ENCODE measurements around the gene STK32B. TPM values are rescaled to one million over a fixed set of nuclear protein-coding genes. Genes with fewer than 3 reads are reported as not detected.

The STK32B gene
- total and polyA plus RNA-seq, 2 of the 8 experiments (the other 6 are each of a cell fraction or from before 2014, with no cell fraction given): 2.3 to 2.5 TPM

DNA sequence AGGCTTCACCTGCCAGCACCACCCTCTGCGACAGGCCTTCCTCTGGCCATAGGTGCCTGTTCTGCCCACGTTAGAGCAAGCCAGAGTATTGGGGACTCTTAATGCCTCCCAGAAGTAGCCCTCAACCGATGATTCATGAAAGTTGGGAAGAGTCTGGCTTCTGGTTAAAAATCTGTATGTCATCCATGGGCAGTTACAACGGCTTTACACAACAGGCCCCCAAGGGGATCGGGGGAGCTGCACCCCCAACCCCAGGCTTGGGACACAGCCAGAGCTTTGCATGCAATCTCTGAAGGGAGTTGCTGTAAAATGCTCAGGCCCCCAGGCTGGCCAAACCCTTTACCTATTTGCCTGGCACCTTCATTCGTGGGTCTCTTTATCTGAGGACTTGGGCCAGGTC is 26.6 kb upstream of the STK32B start:
- H4K8ac ChIP-seq (ENCODE audit: extremely low read depth, insufficient read depth, low read length): no peak overlapping the region
- no peak overlapping the region for H3K4me2 ChIP-seq (ENCODE audit: insufficient read depth in 1 of 2, low read depth in 2 of 2, low read length in 2 of 2)
- TF ChIP-seq ATF2 (IDR thresholded peaks at IDR 0.05; ENCODE audit: low read length) (no peak), EP300 (IDR thresholded peaks at IDR 0.05; ENCODE audit: borderline replicate concordance in 1 of 2, low read depth in 2 of 2, low read length in 2 of 2) (no peak), FOSL1 (IDR thresholded peaks at IDR 0.05; ENCODE audit: insufficient read depth, low read depth, low read length) (no peak), BRCA1 (IDR thresholded peaks at IDR 0.05; ENCODE audit: low read depth, low read length) (no peak), EGR1 (IDR thresholded peaks at IDR 0.05; ENCODE audit: borderline replicate concordance, low read depth, low read length) (no peak), POU5F1 (IDR thresholded peaks at IDR 0.05; ENCODE audit: low read depth, low read length) (no peak), SP1 (IDR thresholded peaks at IDR 0.05; ENCODE audit: low read depth, low read length) (no peak), SIX5 (IDR thresholded peaks at IDR 0.05; ENCODE audit: low read depth, low read length) (no peak), KDM5A (IDR thresholded peaks at IDR 0.05; ENCODE audit: low read length) (no peak)
- no peak overlapping the region for H4K91ac ChIP-seq (replicated peaks; ENCODE audit: insufficient read length, low read length)
- H3K4me1 ChIP-seq (replicated peaks in 1 of 4; ENCODE audit: control insufficient read depth in 3 of 4, insufficient read depth in 4 of 4, low read length in 3 of 4): peaks cover 0 to 2% (median under 1%) of the 10 kb centered on the region in 4 experiments; a peak in 1 of 7 replicates
- 93% methylated on average over 6 of the region's 6 CpGs; no CpG with 5 or more reads in 1 of the 2 experiments for WGBS, 2 experiments (ENCODE audit: extremely low coverage in 1 of 2, insufficient coverage in 1 of 2, insufficient read length in 1 of 2, insufficient replicate concordance in 2 of 2, low coverage in 1 of 2, low lambda C conversion rate in 2 of 2, missing lambda C conversion rate in 1 of 2)
- ChIA-PET POLR2A (ENCODE audit: partially characterized antibody) (no interaction called here), CTCF (ENCODE audit: partially characterized antibody) (no interaction called here)
- H2BK5ac ChIP-seq (ENCODE audit: low read depth, low read length): no peak overlapping the region
- no peak overlapping the region for H2BK20ac ChIP-seq (ENCODE audit: low read length)
- H2BK120ac ChIP-seq (replicated peaks; ENCODE audit: low read depth, low read length): no peak overlapping the region
- no peak overlapping the region for H3K9ac ChIP-seq (replicated peaks in 1 of 4; ENCODE audit: extremely low read depth in 1 of 4, low read depth in 3 of 4, low read length in 3 of 4)
- H3K56ac ChIP-seq (replicated peaks; ENCODE audit: insufficient read length, low read depth, low read length): no peak overlapping the region
- H2BK15ac ChIP-seq (ENCODE audit: low read length): no peak overlapping the region
- H3K27me3 ChIP-seq (replicated peaks in 1 of 4; ENCODE audit: control insufficient read depth in 3 of 4, extremely low read depth in 1 of 4, insufficient read depth in 3 of 4, low read length in 3 of 4): peaks cover 0 to 3% (median under 1%) of the 10 kb centered on the region in 4 experiments; a peak in 1 of 7 replicates
- no peak overlapping the region for H3K27ac ChIP-seq (ENCODE audit: low read depth, low read length)
- no peaks in the 10 kb centered on the region for H4K20me1 ChIP-seq (replicated peaks in 1 of 2; ENCODE audit: control insufficient read depth in 1 of 2, insufficient read depth in 2 of 2, low read length in 2 of 2)
- H3K79me1 ChIP-seq (ENCODE audit: low read depth, low read length): no peaks in the 10 kb centered on the region
- H3K18ac ChIP-seq (ENCODE audit: extremely low read depth, low read length): no peak overlapping the region
- DNase-seq (ENCODE audit: low read depth in 1 of 2, low spot score in 2 of 2): no peak
- no peaks in the 10 kb centered on the region for H3K79me2 ChIP-seq (ENCODE audit: control insufficient read depth in 1 of 2, insufficient read depth in 2 of 2, low read length in 2 of 2)
- no peak overlapping the region for H2BK12ac ChIP-seq (ENCODE audit: low read depth, low read length)
- H3K23me2 ChIP-seq (ENCODE audit: low read depth, low read length): no peaks in the 10 kb centered on the region; the same call in none of the 2 replicates
- H2AK5ac ChIP-seq (ENCODE audit: low read depth, low read length): no peak overlapping the region
- H3K4me3 ChIP-seq (ENCODE audit: extremely low read depth in 1 of 4, insufficient read depth in 2 of 4, low read depth in 3 of 4, low read length in 4 of 4): no peak overlapping the region
- no peaks in the 10 kb centered on the region for H3K36me3 ChIP-seq (ENCODE audit: control insufficient read depth in 2 of 4, insufficient read depth in 4 of 4, low read length in 3 of 4)
- no peak overlapping the region for H3K4ac ChIP-seq (replicated peaks; ENCODE audit: insufficient read length, low read depth, low read length)
- no peak overlapping the region for H2AFZ ChIP-seq (ENCODE audit: low read length)
- no peak for FAIRE-seq
- no peak overlapping the region for H3K14ac ChIP-seq (ENCODE audit: insufficient read length)
- no peak overlapping the region for H4K5ac ChIP-seq (ENCODE audit: insufficient read length, low read depth, low read length)
- H3K9me3 ChIP-seq (ENCODE audit: insufficient read depth in 2 of 2, low read depth in 1 of 2, low read length in 1 of 2): no peaks in the 10 kb centered on the region
- H3K23ac ChIP-seq (ENCODE audit: insufficient read length): no peak overlapping the region

Measured in H1 (cell line).